Loucy (cell line): ENCODE measurements around the gene BRD3OS.
A peak's percentile ranks its signal among the peaks of the same experiment; 100 is the strongest.

ENCODE experiments used
- H2AFZ ChIP-seq: fragments of 200-600 bp; sonication (generic); 2 replicates; pipeline ENCODE4 v1.6.0; 2016; ENCODE audit warnings: antibody characterized with exemption, mild to moderate bottlenecking, low read length, moderate library complexity
- H3F3A ChIP-seq: fragments of 200-600 bp; 2 replicates; pipeline ENCODE4 v1.6.0; 2016; ENCODE audit warnings: antibody characterized with exemption, low read depth, mild to moderate bottlenecking
- H3K27me3 ChIP-seq: fragments of 200-600 bp; sonication (generic); 2 replicates; pipeline ENCODE4 v1.6.1; 2014; ENCODE audit warnings: low read length, mild to moderate bottlenecking; ENCODE audit not compliant: insufficient read depth, poor library complexity, severe bottlenecking
- H3K36me3 ChIP-seq: fragments of 200-600 bp; sonication (generic); 2 replicates; pipeline ENCODE4 v1.6.1; 2016; ENCODE audit warnings: low read length; ENCODE audit not compliant: insufficient read depth
- H3K4me1 ChIP-seq: fragments of 200-600 bp; sonication (generic); 2 replicates; pipeline ENCODE4 v1.5.1; 2014; ENCODE audit warnings: low read length, mild to moderate bottlenecking; ENCODE audit not compliant: insufficient read depth, poor library complexity, severe bottlenecking
- H3K4me2 ChIP-seq: fragments of 200-600 bp; sonication (generic); 2 replicates; pipeline ENCODE4 v1.6.0; 2014; ENCODE audit warnings: antibody characterized with exemption, low read length, low read depth, mild to moderate bottlenecking; ENCODE audit not compliant: poor library complexity, severe bottlenecking
- H3K4me3 ChIP-seq: fragments of 200-600 bp; sonication (generic); 2 replicates; pipeline ENCODE4 v1.5.1; 2014; ENCODE audit warnings: low read length, mild to moderate bottlenecking, mixed read lengths; ENCODE audit not compliant: poor library complexity, severe bottlenecking
- H3K79me2 ChIP-seq: fragments of 200-600 bp; sonication (generic); 2 replicates; pipeline ENCODE4 v1.6.1; 2014; ENCODE audit warnings: low read length; ENCODE audit not compliant: insufficient read depth
- H3K9ac ChIP-seq: fragments of 200-600 bp; sonication (generic); 2 replicates; pipeline ENCODE4 v1.6.0; 2014; ENCODE audit warnings: mild to moderate bottlenecking, low read depth, low read length, moderate library complexity; ENCODE audit not compliant: poor library complexity, severe bottlenecking
- H3K9me2 ChIP-seq: fragments of 200-600 bp; sonication (generic); replicated peaks from 2 replicates; pipeline ENCODE4 v1.6.1; 2016; ENCODE audit warnings: low read depth, low read length, mixed read lengths
- H3K9me3 ChIP-seq: fragments of 200-600 bp; sonication (generic); 2 replicates; pipeline ENCODE4 v1.6.1; 2014; ENCODE audit warnings: mild to moderate bottlenecking, antibody characterized with exemption, low read length, low read depth; ENCODE audit not compliant: insufficient read depth
- H4K20me1 ChIP-seq: fragments of 200-600 bp; sonication (generic); 2 replicates; pipeline ENCODE4 v1.6.0; 2014; ENCODE audit warnings: antibody characterized with exemption, low read length, mild to moderate bottlenecking; ENCODE audit not compliant: insufficient read depth, poor library complexity, severe bottlenecking
- CTCF ChIP-seq: fragments of 200-600 bp; sonication (generic); conservative IDR thresholded peaks from 2 replicates; pipeline ENCODE4 v1.5.1; 2014; ENCODE audit warnings: mild to moderate bottlenecking, antibody characterized with exemption, low read length
- EZH2phosphoT487 ChIP-seq: fragments of 200-600 bp; IDR thresholded peaks from 2 replicates; pipeline ENCODE4 v1.6.1; 2018; ENCODE audit warnings: antibody characterized with exemption, mild to moderate bottlenecking, moderate library complexity, borderline replicate concordance

The BRD3OS gene

GRCh38 chr9:133991964-133992779, 33.1 kb upstream of the BRD3OS start, which contains the start of gene VAV2:
Gene VAV2, minus strand, starts transcription at chr9:133992324. Its CDS starts 46 bp downstream, at chr9:133992278.
- H3K9ac ChIP-seq: peak within 1 kb of the TSS; percentile 95
- peak within 1 kb of the TSS; percentile 97 for H3K4me3 ChIP-seq
- H3K4me1 ChIP-seq: peaks cover 39% of the 10 kb centered on the region
- no peaks in the 10 kb centered on the region for H3K9me2 ChIP-seq
- peaks cover 45% of the 10 kb centered on the region for H3K79me2 ChIP-seq
- peaks cover 7% of the 10 kb centered on the region for H4K20me1 ChIP-seq
- no peaks in the 10 kb centered on the region for H3F3A ChIP-seq
- H2AFZ ChIP-seq: peak within 1 kb of the TSS; percentile 97
- peak within 1 kb of the TSS; percentile 98 for H3K4me2 ChIP-seq
- H3K36me3 ChIP-seq: no peaks in the 10 kb centered on the region
- no peaks in the 10 kb centered on the region for H3K27me3 ChIP-seq
- TF ChIP-seq CTCF (no peak), EZH2phosphoT487 (no peak)
- H3K9me3 ChIP-seq: no peaks in the 10 kb centered on the region

DNA sequence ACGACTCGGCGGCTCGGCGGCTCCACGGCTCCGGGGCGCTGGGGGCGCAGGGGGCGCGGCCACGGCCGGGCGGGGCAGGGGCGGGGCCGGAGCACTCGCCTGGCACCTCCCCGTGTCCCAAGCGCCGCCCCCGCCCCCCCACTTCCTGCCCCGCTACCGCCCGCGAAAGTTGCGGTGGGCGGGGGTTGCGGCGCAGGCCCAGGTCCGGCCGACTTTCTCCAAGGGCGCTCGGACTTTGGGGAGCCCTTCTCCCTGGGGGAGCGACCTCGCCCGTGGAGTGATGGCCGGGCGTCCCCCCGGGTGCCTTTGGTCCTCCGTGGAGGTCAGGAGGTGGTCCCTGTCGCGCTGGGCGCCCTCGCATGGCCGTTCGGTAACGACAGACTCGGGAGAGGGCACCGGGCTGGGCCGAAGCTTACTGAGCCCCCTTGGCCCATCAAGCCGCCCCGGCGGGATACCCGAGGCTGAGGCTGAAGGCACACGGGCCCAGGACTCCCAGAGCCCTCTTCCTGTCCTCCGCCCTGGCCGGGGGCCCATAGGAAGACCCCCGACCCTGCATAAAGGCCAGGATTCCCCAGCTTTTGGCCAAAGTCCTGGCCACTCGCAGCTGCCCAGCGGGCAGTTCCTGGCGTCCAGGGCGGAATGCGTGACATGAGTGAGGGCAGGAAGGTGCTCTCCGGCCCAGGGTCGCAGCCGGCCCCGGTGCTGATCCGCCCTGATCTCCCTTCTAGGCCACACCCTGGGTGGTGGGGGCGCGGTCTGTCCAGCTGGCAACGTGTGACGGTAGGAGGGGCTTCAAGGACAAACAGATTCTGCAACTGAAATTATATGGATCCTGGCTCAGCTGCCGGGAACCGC, 32.3 kb upstream of the BRD3OS start:
- Histone ChIP-seq H3K9me3 (no peaks in the 10 kb centered on the region), H3K9me2 (no peaks in the 10 kb centered on the region), H3K36me3 (no peaks in the 10 kb centered on the region), H3K4me2 (peak overlapping the region; percentile 98), H4K20me1 (peaks cover 7% of the 10 kb centered on the region), H2AFZ (peak overlapping the region; percentile 97), H3K79me2 (peaks cover 37% of the 10 kb centered on the region), H3K27me3 (no peaks in the 10 kb centered on the region), H3K4me3 (peak overlapping the region; percentile 97), H3K9ac (peak overlapping the region; percentile 95), H3K4me1 (peaks cover 32% of the 10 kb centered on the region), H3F3A (no peaks in the 10 kb centered on the region)
- peak; percentile 66 for TF ChIP-seq CTCF
- no peak for TF ChIP-seq EZH2phosphoT487

- H3K79me2 ChIP-seq: peaks cover 30% of the 10 kb centered on the region
- no peaks in the 10 kb centered on the region for H3K27me3 ChIP-seq
- no peaks in the 10 kb centered on the region for H3F3A ChIP-seq
- peak overlapping the region; percentile 97 for H2AFZ ChIP-seq
- no peaks in the 10 kb centered on the region for H3K36me3 ChIP-seq
- no peaks in the 10 kb centered on the region for H3K9me2 ChIP-seq
- peaks cover 30% of the 10 kb centered on the region for H3K4me1 ChIP-seq
- H4K20me1 ChIP-seq: peaks cover 7% of the 10 kb centered on the region
- H3K4me2 ChIP-seq: peak overlapping the region; percentile 98
- H3K9ac ChIP-seq: peak overlapping the region; percentile 95
- peak overlapping the region; percentile 97 for H3K4me3 ChIP-seq
- H3K9me3 ChIP-seq: no peaks in the 10 kb centered on the region
- TF ChIP-seq CTCF: no peak
- no peak for TF ChIP-seq EZH2phosphoT487
These were observed 31.5 kb upstream of the BRD3OS start for GRCh38 chr9:133993635-133994253.
